ENCODE results near the gene LCN12. TPM values are rescaled to one million over a fixed set of nuclear protein-coding genes. Genes with fewer than 3 reads are reported as not detected.
A peak's percentile ranks its signal among the peaks of the same experiment; 100 is the strongest.

The LCN12 gene
- polyA plus RNA-seq, 1 donor: 0.71 TPM

DNA sequence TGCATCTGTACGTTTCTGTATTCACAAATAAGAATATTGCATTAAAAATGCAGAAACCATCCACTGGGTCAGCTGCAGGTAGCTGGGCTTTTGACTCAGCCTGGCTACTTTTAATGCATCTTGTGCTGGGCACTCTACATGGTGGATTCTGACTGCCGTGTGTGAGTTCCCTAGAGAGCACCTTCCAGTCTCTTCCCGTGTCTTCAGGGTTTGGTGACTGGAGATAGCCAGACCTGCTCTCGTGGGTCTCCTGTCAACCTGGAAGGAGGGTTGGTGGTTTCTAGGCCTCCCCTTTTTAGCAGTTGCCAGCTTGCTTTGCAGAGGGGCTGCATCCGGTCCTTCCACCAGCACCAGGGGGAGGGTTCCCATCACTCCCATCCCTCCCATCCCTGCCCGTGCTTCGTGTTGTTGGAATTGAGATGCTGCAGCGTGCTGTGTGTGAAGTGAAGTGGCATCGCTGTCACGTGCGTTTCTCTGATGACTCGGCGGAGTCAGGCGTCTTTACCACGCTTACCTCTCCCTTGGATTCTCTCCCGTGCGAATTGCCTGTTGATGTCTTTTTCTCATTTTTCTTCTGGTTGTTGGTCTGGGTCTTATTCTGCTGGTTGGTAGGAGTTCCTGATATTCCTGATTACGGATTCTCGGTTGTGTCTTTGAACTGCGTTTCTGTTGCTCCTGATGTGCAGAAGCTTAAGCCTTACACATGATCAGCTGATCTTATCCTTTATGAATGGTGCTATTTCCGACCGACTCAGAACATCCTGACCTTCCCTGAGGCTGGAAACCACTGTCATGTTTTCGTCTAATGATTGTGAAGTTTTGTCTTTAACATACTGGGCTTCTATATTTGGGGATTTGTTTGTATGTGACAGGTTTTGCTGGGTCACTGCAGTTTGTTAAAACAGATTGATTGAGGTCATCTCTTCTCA is 24.5 kb upstream of the LCN12 start:
- DNase-seq (ENCODE audit: low read depth): no peak

DNA sequence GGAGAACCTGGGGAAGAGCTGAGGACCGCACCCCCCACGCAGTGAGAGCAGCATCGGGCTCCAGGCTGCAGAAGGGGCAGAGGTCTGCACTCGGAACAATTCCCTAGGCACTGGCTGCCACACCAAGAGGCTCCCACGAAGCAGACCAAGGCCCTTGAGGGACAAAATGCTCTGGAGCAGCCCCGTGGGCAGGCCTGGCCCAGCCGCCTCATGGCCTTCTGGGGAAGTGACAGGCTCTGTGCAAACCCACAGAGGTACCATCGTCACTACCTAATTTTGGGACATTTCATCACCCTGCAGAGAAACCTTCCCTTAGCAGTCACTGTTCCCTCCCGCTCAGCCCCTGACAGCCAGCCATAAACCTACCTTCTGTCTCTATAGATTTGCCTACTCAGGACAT is 23.5 kb upstream of the LCN12 start:
- no peak for DNase-seq (ENCODE audit: low read depth)

- DNase-seq (ENCODE audit: low read depth): no peak
Measured at GRCh38 chr9:136930014-136930413, 22.1 kb upstream of the LCN12 start.

GRCh38 chr9:136931611-136932130 is 20.4 kb upstream of the LCN12 start:
- DNase-seq (ENCODE audit: low read depth): no peak

- DNase-seq (ENCODE audit: low read depth): no peak
Measured at GRCh38 chr9:136934277-136934676, 17.8 kb upstream of the LCN12 start.

GRCh38 chr9:136935651-136936050 is 16.4 kb upstream of the LCN12 start:
- DNase-seq (ENCODE audit: low read depth): no peak

DNA sequence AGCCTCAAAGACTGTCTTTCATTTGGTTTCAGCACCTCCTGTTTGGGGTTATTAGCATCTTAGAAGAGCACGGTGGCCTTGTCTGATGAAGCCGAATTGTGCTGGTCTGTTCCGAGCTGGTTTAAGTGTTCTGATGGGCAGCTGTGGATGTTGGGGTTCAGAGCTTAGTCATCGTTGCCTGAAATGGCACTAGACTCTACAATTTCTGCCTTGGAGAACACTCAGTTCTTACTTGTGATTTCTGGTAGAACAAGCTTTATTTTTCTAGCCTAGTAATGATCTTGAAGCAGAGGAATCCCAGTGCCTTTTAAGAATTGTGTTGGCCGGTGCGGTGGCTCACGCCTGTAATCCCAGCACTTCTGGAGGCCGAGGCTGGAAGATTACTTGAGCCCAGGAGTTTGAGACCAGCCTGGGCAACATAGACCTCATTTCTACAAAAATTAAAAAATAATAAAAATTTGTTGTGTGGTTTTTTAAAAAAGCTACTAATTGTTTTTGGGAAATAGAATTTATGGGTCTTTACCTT is 15.4 kb upstream of the LCN12 start:
- no peak for DNase-seq (ENCODE audit: low read depth)

DNA sequence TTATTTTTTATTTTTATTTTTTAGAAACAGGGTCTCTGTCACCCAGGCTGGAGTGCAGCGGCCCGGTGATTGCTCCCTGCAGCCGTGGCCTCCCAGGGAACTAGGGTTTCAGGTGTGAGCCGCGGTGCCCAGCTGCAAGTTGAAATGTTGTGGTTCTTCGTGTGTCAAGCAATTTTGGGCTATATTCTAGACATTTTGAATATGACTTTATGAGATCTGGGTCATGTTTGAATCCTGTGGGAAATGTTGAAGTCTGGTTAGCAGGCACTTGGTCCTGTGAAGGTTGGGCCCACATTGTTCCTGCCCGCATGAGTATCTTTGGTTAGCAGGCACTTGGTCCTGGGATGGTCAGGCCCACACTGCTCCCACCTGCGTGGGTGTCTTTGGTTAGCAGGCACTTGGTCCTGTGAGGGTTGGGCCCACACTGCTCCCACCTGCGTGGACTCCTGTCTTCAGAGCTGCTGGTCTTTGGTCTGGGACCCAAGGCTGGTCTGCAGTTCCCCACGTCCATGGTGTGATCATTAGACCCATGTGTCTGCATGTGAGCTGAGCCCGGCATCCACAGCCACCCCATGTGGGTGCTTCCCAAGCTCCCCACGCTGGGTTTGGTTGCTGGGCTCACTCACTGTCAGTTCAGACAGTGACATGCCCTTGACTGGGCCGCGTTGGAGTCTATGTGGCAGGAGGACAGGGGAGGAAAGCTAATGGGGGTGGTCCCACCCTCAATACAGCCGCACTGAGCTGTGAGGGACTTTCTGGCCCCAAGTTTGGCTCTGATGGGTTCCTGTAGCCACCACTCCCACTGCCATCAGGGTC is 14.7 kb upstream of the LCN12 start:
- DNase-seq (ENCODE audit: low read depth): no peak

DNA sequence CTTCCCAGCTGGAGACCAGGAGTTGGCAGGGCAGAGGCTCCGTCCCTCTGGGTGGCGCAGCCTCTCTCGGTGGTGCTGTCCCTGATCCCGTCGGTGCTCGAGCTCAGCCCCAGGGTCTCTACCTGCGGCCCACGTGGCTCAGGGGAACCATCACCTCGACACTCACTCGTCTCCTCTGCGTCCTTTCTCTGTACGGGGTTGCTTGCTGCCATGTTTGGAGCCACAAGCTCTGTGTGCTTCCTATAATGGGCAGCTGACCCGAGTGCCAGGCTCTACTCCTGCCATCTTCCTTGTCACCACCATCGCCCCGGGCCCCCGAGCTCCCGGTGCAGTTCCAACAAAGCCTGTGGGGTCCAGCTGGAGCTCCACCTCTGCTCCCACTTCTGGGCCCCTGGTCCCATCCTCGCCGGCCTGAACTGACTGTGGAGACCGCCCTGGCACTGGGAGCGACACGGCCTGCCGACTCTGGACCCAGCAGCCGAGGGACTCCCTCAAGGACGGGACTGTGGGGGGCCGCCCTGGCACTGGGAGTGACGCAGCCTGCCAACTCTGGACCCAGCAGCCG is 12.6 kb upstream of the LCN12 start:
- DNase-seq (ENCODE audit: low read depth): no peak

DNA sequence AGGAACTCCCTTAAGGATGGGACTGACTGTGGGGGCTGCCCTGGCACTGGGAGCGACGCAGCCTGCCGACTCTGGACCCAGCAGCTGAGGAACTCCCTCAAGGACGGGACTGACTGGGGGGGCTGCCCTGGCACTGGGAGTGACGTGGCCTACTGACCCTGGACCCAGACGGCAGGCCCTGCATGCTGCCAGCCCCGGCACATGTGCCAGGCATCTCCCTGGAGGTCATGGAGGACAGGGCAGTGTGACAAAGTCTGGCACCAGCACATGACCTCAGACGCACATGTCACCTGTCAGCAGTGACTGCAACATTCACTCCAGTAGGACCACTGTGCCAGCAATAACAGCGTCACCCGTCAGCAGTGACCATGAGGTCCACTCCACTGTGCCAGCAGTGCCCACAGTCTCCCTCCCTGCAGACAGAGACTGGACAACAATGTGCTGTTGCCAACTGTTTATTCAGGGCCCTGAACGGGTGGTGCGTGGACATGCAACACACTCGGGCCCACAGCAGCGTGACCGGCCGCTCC is 12.0 kb upstream of the LCN12 start:
- DNase-seq (ENCODE audit: low read depth): no peak

DNA sequence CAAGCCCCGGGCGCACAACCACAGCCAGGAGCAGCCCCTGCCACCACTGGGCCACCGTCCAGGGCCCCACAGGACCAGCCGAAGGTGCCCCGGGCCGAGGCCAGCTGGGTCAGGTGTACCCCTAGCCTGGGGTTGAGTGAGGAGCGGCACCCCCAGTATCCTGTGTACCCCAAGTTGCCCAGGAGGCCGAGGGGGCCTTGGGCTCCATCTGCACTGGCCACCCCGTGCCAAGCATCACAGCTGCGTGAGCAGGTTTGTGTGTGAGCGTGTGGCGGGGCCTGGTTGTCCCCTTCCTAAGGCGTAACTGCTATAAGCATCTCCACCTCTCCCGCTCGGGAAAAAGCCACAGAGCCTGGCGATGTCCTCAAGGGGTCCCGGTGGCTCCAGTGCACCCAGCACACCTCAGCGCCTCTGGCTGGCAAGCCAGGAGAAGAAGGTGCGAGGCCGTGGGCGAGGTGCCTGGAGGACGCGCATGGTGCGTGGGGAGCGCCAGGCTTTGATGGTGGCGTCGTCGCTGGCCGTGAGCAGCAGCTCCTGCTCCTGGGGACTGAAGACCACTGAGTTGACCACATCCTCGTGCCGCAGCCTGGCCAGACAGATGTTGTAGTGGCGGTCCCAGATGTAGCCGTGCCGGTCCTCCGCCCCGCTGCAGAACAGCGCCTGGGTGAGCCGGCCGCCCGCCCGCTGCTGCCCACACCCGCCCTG is 11.4 kb upstream of the LCN12 start:
- no peak for DNase-seq (ENCODE audit: low read depth)

DNA sequence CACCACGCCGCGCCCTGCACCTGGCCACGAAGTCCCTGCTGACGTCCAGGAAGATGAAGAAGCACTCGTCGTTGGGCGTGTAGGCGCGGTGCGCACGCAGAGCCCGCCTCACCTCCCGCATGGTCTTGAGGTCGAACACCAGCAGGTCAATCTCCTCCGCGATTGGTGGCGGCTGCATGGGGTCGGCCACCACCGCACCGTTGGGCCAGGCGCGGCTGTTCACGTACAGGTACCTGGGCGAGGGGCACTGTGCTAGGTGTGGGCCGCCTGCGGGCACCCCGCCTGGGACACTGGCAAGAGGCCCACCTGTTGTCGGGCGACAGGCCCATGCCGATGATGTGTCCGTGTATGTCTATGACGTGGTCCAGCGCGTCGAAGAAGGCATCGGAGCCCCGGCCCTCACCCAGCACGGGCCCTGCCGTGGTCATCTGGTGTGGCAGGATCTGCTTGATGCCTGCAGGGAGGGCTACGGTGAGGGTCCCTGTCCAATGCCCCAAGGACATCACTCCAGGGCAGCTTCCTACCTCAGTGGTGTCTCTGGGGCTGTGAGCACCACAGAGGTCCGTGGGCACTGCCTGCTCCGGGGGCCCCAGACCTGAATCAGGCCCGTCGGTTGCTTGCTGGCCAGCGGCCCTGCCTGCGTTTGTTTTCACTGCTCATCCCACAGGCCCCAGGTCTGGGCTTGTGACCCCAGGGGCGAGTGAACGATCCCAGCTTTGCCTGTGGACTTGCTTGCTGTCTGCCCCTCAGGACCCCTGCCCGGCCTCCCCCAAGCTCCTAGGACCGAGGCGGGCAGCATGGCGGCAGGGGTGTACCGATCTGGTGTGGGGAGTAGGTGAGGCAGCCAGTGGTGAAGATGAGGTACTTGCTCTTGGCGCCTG is 10.6 kb upstream of the LCN12 start:
- DNase-seq (ENCODE audit: low read depth): no peak

GRCh38 chr9:136942112-136942880 is 9.8 kb upstream of the LCN12 start:
- DNase-seq (ENCODE audit: low read depth): no peak

DNA sequence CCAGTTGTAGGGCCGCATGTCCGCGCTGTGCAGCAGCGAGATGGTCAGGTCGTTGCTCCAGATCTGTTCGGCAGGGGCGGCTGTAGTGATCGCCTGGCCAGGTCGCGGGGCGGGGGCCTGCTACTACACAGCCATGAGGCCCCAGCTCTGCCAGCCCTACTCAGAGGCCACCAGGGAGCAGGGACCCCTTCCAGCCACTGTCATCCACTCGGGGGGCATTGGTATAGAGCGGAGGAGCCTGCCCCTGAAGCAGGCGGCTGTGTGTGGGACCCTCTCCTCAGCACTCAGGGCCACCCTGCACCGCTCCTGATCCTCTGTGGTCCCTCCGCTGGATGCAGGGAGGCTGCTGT is 9.2 kb upstream of the LCN12 start:
- DNase-seq (ENCODE audit: low read depth): no peak

GRCh38 chr9:136943291-136944211 is 8.5 kb upstream of the LCN12 start:
- DNase-seq (ENCODE audit: low read depth): no peak

DNA sequence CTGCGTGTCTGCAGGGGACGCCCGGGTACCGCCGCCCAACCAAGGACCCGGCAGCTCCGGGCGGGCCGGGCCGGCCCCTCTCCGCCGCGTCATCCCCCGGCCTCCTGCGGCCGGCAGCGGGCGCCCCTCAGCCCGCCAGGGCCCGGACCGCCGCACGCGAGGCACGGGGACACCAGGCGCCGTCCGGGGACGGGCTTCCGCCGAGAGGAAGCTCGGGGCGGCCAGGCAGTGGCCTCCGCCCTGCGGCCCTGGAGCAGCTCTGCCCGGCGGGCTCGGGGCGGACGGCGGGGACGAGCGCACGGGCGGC is 7.9 kb upstream of the LCN12 start:
- DNase-seq (ENCODE audit: low read depth): no peak

- DNase-seq (ENCODE audit: low read depth): peak; percentile 81
Measured at GRCh38 chr9:136944519-136945332, 7.3 kb upstream of the LCN12 start, which contains the start of the genes C8G and FBXW5. Gene C8G (plus strand): TSS chr9:136945243. CDS start chr9:136945321, 78 bp downstream. Gene FBXW5 (minus strand): TSS chr9:136944738. CDS start chr9:136944083, 655 bp downstream.

Measured in forelimb muscle (tissue), 1 donor.